HG03060 (cell line): ENCODE data around the gene GTF2A1.
A peak's percentile ranks its signal among the peaks of the same experiment; 100 is the strongest.
"Not testable (repeated sequence)": the region's sequence is repeated elsewhere in the genome, so short reads cannot be mapped to it uniquely, and the experiment has no call there.

Experiments used
- ATAC-seq: cut with Tn5 transposase; IDR thresholded peaks from one replicate; pipeline ENCODE4 v1.9.1; 2021; ENCODE audit warnings: low read depth, moderate number of reproducible peaks; ENCODE audit not compliant: unreplicated experiment

The GTF2A1 gene

DNA sequence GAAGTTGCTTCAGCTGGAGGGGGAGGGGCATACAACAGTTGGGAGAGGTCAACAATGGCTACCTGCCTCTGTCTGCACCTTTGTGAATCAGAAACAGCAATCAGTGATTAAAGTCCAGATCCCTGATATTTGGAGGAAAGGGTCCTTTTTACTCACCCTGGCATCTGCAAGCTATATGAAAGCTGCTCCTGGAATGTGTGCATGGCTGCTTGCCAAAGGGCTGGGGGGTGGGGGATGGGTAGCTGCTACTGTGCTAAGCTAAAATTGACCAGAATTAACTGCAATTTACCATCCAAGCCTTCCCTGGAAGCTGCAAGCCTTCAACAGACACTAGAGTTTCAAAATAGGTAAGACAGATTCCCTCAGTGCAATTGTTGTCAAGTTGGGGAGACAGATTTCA, 13.5 kb upstream of the GTF2A1 start:
- ATAC-seq: no peak

GRCh38 chr14:81233615-81234014, 12.9 kb upstream of the GTF2A1 start:
- ATAC-seq: no peak

GRCh38 chr14:81231540-81231939, 10.8 kb upstream of the GTF2A1 start:
- ATAC-seq: no peak

DNA sequence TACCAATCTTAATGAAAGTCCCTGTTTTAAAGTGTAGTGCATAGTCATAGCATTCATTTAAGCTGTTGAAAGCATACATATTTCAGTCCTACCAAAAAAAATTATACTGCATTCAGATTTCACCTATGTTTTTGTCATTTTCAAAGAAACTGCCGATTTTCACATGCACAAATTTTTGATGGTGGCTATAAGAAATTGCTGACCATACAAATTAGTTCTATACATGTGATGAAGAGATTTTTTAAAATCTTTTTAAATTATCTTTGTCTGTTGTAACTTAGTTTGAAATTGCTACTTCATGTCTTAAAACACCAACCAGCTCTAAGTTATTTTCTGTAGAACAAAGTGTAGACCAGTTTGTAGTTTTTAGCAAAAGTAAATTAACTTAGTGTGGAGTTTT, 3.5 kb upstream of the GTF2A1 start:
- no peak for ATAC-seq

GRCh38 chr14:81223788-81224187, 3.0 kb upstream of the GTF2A1 start:
- ATAC-seq: not testable (repeated sequence)

GRCh38 chr14:81222691-81223090, 1.9 kb upstream of the GTF2A1 start:
- no peak for ATAC-seq

GRCh38 chr14:81222126-81222525, 1.4 kb upstream of the GTF2A1 start:
- ATAC-seq: no peak

DNA sequence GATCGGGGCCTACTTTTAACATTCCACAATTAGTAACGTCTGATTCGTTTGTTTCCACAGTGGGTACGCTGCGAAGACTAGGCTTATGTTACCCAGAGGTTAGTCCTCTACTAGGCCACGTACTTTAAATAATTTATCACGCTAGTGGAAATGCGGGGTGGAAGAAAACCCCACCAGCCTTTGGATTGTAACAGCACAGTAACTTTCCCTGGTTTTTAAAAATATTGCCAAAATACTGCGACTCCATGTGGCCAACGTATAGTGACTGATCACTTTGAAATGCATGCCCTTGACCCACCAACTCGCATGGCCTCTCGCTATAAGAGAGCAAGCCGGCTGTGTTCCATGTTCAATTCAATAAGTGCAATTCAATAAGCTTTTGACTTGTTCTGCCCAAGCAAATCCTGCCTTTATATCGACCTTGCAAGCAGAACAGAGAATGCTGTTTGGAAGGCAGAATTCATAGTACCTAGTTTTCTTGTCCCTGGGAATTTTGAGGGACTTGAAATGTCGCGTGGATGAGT, 882 bp upstream of the GTF2A1 start:
- ATAC-seq: no peak

- ATAC-seq: no peak
These were observed 254 bp downstream of the GTF2A1 start for GRCh38 chr14:81220580-81220829.

- no peak for ATAC-seq
These were observed 790 bp downstream of the GTF2A1 start for GRCh38 chr14:81219759-81220579.

DNA sequence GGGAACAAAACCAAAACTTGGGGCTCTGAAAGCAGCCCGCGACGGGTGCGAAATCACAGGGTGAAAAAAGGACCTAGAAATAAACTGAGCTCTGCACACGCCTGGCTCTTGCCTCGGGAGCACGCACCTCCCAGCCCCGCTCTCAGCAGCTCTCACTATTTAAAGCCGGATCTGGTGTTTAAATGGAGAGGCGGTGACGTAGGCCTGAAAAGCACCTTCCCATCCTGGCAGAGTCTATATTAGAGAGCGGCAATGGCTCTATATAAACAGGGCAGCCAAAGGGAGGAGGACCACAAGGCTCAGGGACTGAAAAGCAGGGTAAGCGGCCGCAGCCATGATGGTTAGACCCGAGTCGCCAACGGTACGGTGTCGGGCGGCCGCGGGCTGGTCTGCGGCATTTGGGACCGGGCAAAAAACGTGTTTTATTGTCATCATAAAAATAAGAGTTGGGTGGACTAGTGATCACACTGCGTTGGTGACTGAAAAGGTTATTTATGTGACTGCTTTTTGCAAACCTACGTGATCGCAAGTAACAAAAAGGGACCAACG, 1.5 kb downstream of the GTF2A1 start:
- ATAC-seq: peak; percentile 58

GRCh38 chr14:81211844-81212243, 8.9 kb downstream of the GTF2A1 start:
- peak; percentile 75 for ATAC-seq

DNA sequence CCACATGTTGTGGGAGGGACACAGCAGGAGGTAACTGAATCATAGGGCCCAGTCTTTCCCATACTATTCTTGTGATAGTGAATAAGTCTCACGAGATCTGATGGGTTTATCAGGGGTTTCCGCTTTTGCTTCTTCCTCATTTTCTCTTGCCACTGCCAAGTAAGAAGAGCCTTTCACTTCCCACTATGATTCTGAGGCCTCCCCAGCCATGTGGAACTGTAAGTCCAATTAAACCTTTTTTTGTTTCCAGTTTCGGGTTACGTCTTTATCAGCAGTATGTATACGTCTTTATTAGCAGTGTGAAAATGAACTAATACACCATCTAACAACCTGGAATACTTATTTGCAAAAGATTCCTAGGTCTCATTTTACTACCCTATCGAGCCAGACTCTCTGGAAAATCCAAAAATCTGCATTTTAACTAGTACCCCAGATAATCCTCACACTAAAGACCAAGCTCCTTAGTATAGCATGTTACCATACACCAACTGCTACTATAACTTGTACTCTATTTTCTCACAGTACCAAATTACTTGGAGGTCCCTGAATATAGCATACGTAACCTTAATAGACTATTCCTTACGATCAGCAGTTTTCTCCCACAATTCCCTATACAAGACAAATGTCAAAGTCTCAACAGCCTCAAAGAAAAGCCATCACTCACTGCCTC, 11.5 kb downstream of the GTF2A1 start:
- no peak for ATAC-seq

- no peak for ATAC-seq
These were observed 12.3 kb downstream of the GTF2A1 start for GRCh38 chr14:81208489-81208888.

GRCh38 chr14:81206115-81206514, 14.6 kb downstream of the GTF2A1 start:
- no peak for ATAC-seq

- ATAC-seq: no peak
These were observed 15.1 kb downstream of the GTF2A1 start for GRCh38 chr14:81205639-81206038.

- no peak for ATAC-seq
These were observed 20.7 kb downstream of the GTF2A1 start for GRCh38 chr14:81200054-81200453.

DNA sequence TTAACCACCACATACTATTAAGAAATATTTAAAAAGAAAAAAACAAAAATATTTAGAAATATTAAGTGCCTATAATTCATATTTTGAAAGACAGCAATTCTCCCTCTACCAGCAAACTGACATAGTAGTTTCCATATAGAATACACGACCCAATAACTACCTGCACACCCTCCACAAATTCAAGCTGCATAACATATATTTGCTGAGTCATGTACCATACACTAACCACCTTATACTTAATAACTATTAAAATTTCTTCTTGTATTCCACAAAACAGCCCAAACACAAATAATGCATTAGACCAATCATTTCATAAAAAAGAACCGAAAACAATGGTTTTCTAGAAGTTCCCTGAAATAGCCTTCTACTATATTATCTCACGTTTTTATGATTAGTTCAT, 21.7 kb downstream of the GTF2A1 start:
- no peak for ATAC-seq

GRCh38 chr14:81198651-81199050, 22.1 kb downstream of the GTF2A1 start:
- ATAC-seq: no peak

GRCh38 chr14:81193924-81194633, 26.7 kb downstream of the GTF2A1 start:
- no peak for ATAC-seq

GRCh38 chr14:81192594-81192993, 28.2 kb downstream of the GTF2A1 start:
- no peak for ATAC-seq
